GM12878 (cell line): ENCODE data around the gene MIAT.

Experiments
- IRF4 ChIP-seq: IDR thresholded peaks from 2 replicates; pipeline ENCODE4 v1.6.1; 2011; ENCODE audit warnings: low read depth, low read length
- POLR2A ChIP-seq: IDR thresholded peaks from 2 replicates; pipeline ENCODE4 v1.6.1; 2011; ENCODE audit warnings: low read depth, mild to moderate bottlenecking, low read length
- TCF12 ChIP-seq: IDR thresholded peaks from 2 replicates; pipeline ENCODE4 v1.6.1; 2011; ENCODE audit warnings: low read depth, mild to moderate bottlenecking, low read length
- TF ChIP-seq, protein P1 (sequence below), 3 experiments: IDR thresholded peaks in 2 of 3; conservative IDR thresholded peaks in 1 of 3; 2 replicates each; pipeline ENCODE4 v1.5.1; 2011; ENCODE audit warnings: low read depth in 3 of 3, low read length in 3 of 3, mild to moderate bottlenecking in 3 of 3, control low read depth in 2 of 3, moderate library complexity in 2 of 3, inconsistent platforms in 1 of 3, mixed read lengths in 1 of 3; ENCODE audit not compliant: control insufficient read depth in 2 of 3, insufficient read depth in 1 of 3; ENCODE audit errors: extremely low read depth in 1 of 3

- TF ChIP-seq IRF4: 0 out of 2 replicates have a peak, but pooled peaks have one; percentile 14
- no peak for TF ChIP-seq TCF12
- TF ChIP-seq POLR2A: no peak; the same call in 1 of the 2 replicates
- TF ChIP-seq, protein P1, sequence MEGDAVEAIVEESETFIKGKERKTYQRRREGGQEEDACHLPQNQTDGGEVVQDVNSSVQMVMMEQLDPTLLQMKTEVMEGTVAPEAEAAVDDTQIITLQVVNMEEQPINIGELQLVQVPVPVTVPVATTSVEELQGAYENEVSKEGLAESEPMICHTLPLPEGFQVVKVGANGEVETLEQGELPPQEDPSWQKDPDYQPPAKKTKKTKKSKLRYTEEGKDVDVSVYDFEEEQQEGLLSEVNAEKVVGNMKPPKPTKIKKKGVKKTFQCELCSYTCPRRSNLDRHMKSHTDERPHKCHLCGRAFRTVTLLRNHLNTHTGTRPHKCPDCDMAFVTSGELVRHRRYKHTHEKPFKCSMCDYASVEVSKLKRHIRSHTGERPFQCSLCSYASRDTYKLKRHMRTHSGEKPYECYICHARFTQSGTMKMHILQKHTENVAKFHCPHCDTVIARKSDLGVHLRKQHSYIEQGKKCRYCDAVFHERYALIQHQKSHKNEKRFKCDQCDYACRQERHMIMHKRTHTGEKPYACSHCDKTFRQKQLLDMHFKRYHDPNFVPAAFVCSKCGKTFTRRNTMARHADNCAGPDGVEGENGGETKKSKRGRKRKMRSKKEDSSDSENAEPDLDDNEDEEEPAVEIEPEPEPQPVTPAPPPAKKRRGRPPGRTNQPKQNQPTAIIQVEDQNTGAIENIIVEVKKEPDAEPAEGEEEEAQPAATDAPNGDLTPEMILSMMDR (IDR thresholded peaks at IDR 0.05 in 2 of 3, conservative IDR thresholded peaks at IDR 0.05 in 1 of 3; ENCODE audit: control insufficient read depth in 2 of 3, extremely low read depth in 1 of 3, insufficient read depth in 1 of 3, low read depth in 3 of 3, low read length in 3 of 3): no peak
Observed at GRCh38 chr22:26658671-26659478, 1.5 kb downstream of the MIAT start.
